Activated CD4-positive, alpha-beta T cell treated with anti-CD3 and anti-CD28 coated beads, Interleukin-2, amount 10 ng/mL, durations not matched to agents 7 days and 5 days (primary cell): Measurements from ENCODE around the gene PLXNA1. TPM values are rescaled to one million over a fixed set of nuclear protein-coding genes. Genes with fewer than 3 reads are reported as not detected.

Source experiments
- CTCF ChIA-PET: fragments of 350-600 bp; sonication (Branson Sonifier 250); formaldehyde crosslinking; loops from one replicate; lab custom pipeline; 2021; ENCODE audit warnings: antibody characterized with exemption; lab: Charles Lee
- POLR2A ChIA-PET: fragments of 350-600 bp; sonication (Branson Sonifier 250); formaldehyde crosslinking; loops from one replicate; lab custom pipeline; 2021; ENCODE audit warnings: antibody characterized with exemption; lab: Charles Lee
- DNase-seq: peaks from one replicate; pipeline ENCODE4 v3.0.0-alpha.2; 2020
- H3K27ac Mint-ChIP-seq: one replicate; pipeline ENCODE4 v1.8.0; 2021; ENCODE audit warnings: mild to moderate bottlenecking, moderate library complexity, mixed read lengths
- H3K27me3 Mint-ChIP-seq: one replicate; pipeline ENCODE4 v1.8.0; 2021; ENCODE audit warnings: mixed read lengths
- H3K36me3 Mint-ChIP-seq: one replicate; pipeline ENCODE4 v1.8.0; 2021; ENCODE audit warnings: low read depth, mixed read lengths
- H3K4me1 Mint-ChIP-seq: one replicate; pipeline ENCODE4 v1.8.0; 2021; ENCODE audit warnings: mixed read lengths
- H3K4me3 Mint-ChIP-seq: one replicate; pipeline ENCODE4 v1.8.0; 2021; ENCODE audit warnings: mild to moderate bottlenecking, moderate library complexity, mixed read lengths
- H3K9me3 Mint-ChIP-seq: one replicate; pipeline ENCODE4 v1.8.0; 2021; ENCODE audit warnings: mixed read lengths
- total RNA-seq, 2 experiments: library from RNA; stranded (reverse); gene quantifications; one replicate each; pipeline ENCODE4 v1.2.3, GENCODE V29; 2021

The PLXNA1 gene
- total RNA-seq, 2 experiments from 2014 or later = 3.8 to 3.9 TPM

- no peak for DNase-seq
- H3K27ac Mint-ChIP-seq = no peak overlapping the region
- H3K36me3 Mint-ChIP-seq = no peaks in the 10 kb centered on the region
- no peaks in the 10 kb centered on the region for H3K9me3 Mint-ChIP-seq
- no peak overlapping the region for H3K4me3 Mint-ChIP-seq
- CTCF ChIA-PET = no interaction called here
- H3K27me3 Mint-ChIP-seq = no peaks in the 10 kb centered on the region
- POLR2A ChIA-PET = no interaction called here
- H3K4me1 Mint-ChIP-seq = no peaks in the 10 kb centered on the region
Observed at GRCh38 chr3:127002195-127003174, 19.6 kb downstream of the PLXNA1 start.

- H3K4me3 Mint-ChIP-seq = no peak overlapping the region
- no peak overlapping the region for H3K27ac Mint-ChIP-seq
- DNase-seq = no peak
- no peaks in the 10 kb centered on the region for H3K36me3 Mint-ChIP-seq
- ChIA-PET CTCF (no interaction called here), POLR2A (no interaction called here)
- H3K27me3 Mint-ChIP-seq = no peaks in the 10 kb centered on the region
- H3K4me1 Mint-ChIP-seq = no peaks in the 10 kb centered on the region
- no peaks in the 10 kb centered on the region for H3K9me3 Mint-ChIP-seq
Observed at GRCh38 chr3:127003175-127003555, 20.2 kb downstream of the PLXNA1 start.

- Mint-ChIP-seq H3K9me3 (no peaks in the 10 kb centered on the region), H3K36me3 (no peaks in the 10 kb centered on the region), H3K27me3 (no peaks in the 10 kb centered on the region), H3K4me3 (no peak overlapping the region), H3K27ac (no peak overlapping the region), H3K4me1 (no peaks in the 10 kb centered on the region)
- ChIA-PET POLR2A (no interaction called here), CTCF (interaction anchor here (1.4 to 2.2 kb wide), 2 partner anchors 14 to 21 kb away, joined by 4 to 5 read pairs; partner anchors contain the start of gene PLXNA1)
- no peak for DNase-seq
Observed at GRCh38 chr3:127003601-127004280, 20.8 kb downstream of the PLXNA1 start.

- Mint-ChIP-seq H3K9me3 (no peaks in the 10 kb centered on the region), H3K27ac (no peak overlapping the region), H3K36me3 (no peaks in the 10 kb centered on the region), H3K4me1 (no peaks in the 10 kb centered on the region), H3K27me3 (no peaks in the 10 kb centered on the region), H3K4me3 (no peak overlapping the region)
- no peak for DNase-seq
- POLR2A ChIA-PET = no interaction called here
- CTCF ChIA-PET = interaction anchor here (1.4 to 2.2 kb wide), 2 partner anchors 13 to 22 kb away, joined by 4 to 5 read pairs; partner anchors contain the start of gene PLXNA1
Observed at GRCh38 chr3:127004641-127005397, 21.9 kb downstream of the PLXNA1 start.

GRCh38 chr3:127005864-127006500 lies 23.1 kb downstream of the PLXNA1 start:
- H3K9me3 Mint-ChIP-seq = no peaks in the 10 kb centered on the region
- no peak for DNase-seq
- H3K4me3 Mint-ChIP-seq = no peak overlapping the region
- peak overlapping the region; percentile 66 for H3K27ac Mint-ChIP-seq
- no peaks in the 10 kb centered on the region for H3K4me1 Mint-ChIP-seq
- ChIA-PET CTCF (interaction anchor here (0.7 to 2.2 kb wide), 2 partner anchors 11 to 23 kb away, joined by 3 to 5 read pairs; partner anchors contain the start of gene PLXNA1), POLR2A (no interaction called here)
- H3K36me3 Mint-ChIP-seq = no peaks in the 10 kb centered on the region
- H3K27me3 Mint-ChIP-seq = no peaks in the 10 kb centered on the region

- Mint-ChIP-seq H3K27ac (no peak overlapping the region), H3K9me3 (no peaks in the 10 kb centered on the region), H3K4me3 (no peak overlapping the region), H3K36me3 (no peaks in the 10 kb centered on the region), H3K4me1 (no peaks in the 10 kb centered on the region), H3K27me3 (no peaks in the 10 kb centered on the region)
- CTCF ChIA-PET = interaction anchor here (0.7 kb wide), 1 partner anchor 24 kb away, joined by 3 read pairs; the partner anchor contains the start of gene PLXNA1
- no peak for DNase-seq
- POLR2A ChIA-PET = no interaction called here
Observed at GRCh38 chr3:127006781-127007436, 24.0 kb downstream of the PLXNA1 start.

GRCh38 chr3:127008236-127008635 lies 25.3 kb downstream of the PLXNA1 start:
- Mint-ChIP-seq H3K36me3 (no peaks in the 10 kb centered on the region), H3K4me1 (no peaks in the 10 kb centered on the region), H3K9me3 (no peaks in the 10 kb centered on the region), H3K4me3 (no peak overlapping the region), H3K27ac (no peak overlapping the region), H3K27me3 (no peaks in the 10 kb centered on the region)
- no peak for DNase-seq
- ChIA-PET CTCF (interaction anchor here (0.8 kb wide), 1 partner anchor 26 kb away, joined by 3 read pairs; the partner anchor contains the start of gene PLXNA1), POLR2A (no interaction called here)

- DNase-seq = no peak
- Mint-ChIP-seq H3K4me1 (peaks cover 1% of the 10 kb centered on the region), H3K27ac (peak overlapping the region; percentile 31), H3K9me3 (no peaks in the 10 kb centered on the region), H3K36me3 (no peaks in the 10 kb centered on the region), H3K27me3 (no peaks in the 10 kb centered on the region), H3K4me3 (no peak overlapping the region)
- CTCF ChIA-PET = interaction anchor here (1.8 kb wide), 1 partner anchor 9 kb away, joined by 5 read pairs; no protein-coding TSS in a partner anchor
- POLR2A ChIA-PET = interaction anchor here (0.6 kb wide), 1 partner anchor 654 kb away, joined by 3 read pairs; no protein-coding TSS in a partner anchor
Observed at GRCh38 chr3:127009531-127009930, 26.6 kb downstream of the PLXNA1 start.

GRCh38 chr3:127011270-127011992 lies 28.5 kb downstream of the PLXNA1 start:
- Mint-ChIP-seq H3K27me3 (no peaks in the 10 kb centered on the region), H3K4me1 (peaks cover 1% of the 10 kb centered on the region), H3K36me3 (no peaks in the 10 kb centered on the region), H3K4me3 (no peak overlapping the region), H3K27ac (no peak overlapping the region), H3K9me3 (no peaks in the 10 kb centered on the region)
- DNase-seq = no peak
- ChIA-PET CTCF (no interaction called here), POLR2A (no interaction called here)

- CTCF ChIA-PET = no interaction called here
- H3K27me3 Mint-ChIP-seq = no peaks in the 10 kb centered on the region
Observed at GRCh38 chr3:127012091-127012490, 29.2 kb downstream of the PLXNA1 start.

GRCh38 chr3:127013181-127013580 lies 30.3 kb downstream of the PLXNA1 start:
- no peak for DNase-seq
- Mint-ChIP-seq H3K4me1 (peaks cover 1% of the 10 kb centered on the region), H3K9me3 (no peaks in the 10 kb centered on the region), H3K27ac (no peak overlapping the region), H3K27me3 (no peaks in the 10 kb centered on the region), H3K36me3 (no peaks in the 10 kb centered on the region), H3K4me3 (no peak overlapping the region)
- CTCF ChIA-PET = no interaction called here
- POLR2A ChIA-PET = no interaction called here

More at GRCh38 chr3:127012091-127012490, 29.2 kb downstream of the PLXNA1 start:
- POLR2A ChIA-PET = no interaction called here
- DNase-seq = no peak
- no peak overlapping the region for H3K4me3 Mint-ChIP-seq
- no peaks in the 10 kb centered on the region for H3K36me3 Mint-ChIP-seq
- no peaks in the 10 kb centered on the region for H3K9me3 Mint-ChIP-seq
- H3K27ac Mint-ChIP-seq = no peak overlapping the region
- peaks cover 1% of the 10 kb centered on the region for H3K4me1 Mint-ChIP-seq
